ENCODE results near the gene ARFGEF3.

ARFGEF3 gene

GRCh38 chr6:138160329-138161087, 1.2 kb upstream of the ARFGEF3 start:
- Histone ChIP-seq H3K9ac (ENCODE audit: insufficient read length) (no peak overlapping the region), H3K36me3 (ENCODE audit: insufficient read depth, low read length) (no peaks in the 10 kb centered on the region)
- no peak for DNase-seq (ENCODE audit: low read depth, low spot score)

GRCh38 chr6:138161088-138161337, 726 bp upstream of the ARFGEF3 start:
- TF ChIP-seq FOXP2 (optimal IDR thresholded peaks at IDR 0.05; ENCODE audit: control extremely low read depth, extremely low read length, insufficient read depth) (no peak), POLR2AphosphoS5 (IDR thresholded peaks at IDR 0.05; ENCODE audit: borderline replicate concordance, low read depth, low read length) (no peak), EZH2 (IDR thresholded peaks at IDR 0.05) (no peak)
- no peak for DNase-seq (ENCODE audit: low read depth, low spot score)
- Histone ChIP-seq H3K9ac (ENCODE audit: insufficient read length) (no peak overlapping the region), H3K4me3 (peak overlapping the region; percentile 76), H3K9me3 (ENCODE audit: low read depth, low read length) (no peaks in the 10 kb centered on the region), H3K27ac (no peak overlapping the region), H3K36me3 (ENCODE audit: insufficient read depth, low read length) (no peaks in the 10 kb centered on the region)

More at GRCh38 chr6:138160329-138161087, 1.2 kb upstream of the ARFGEF3 start:
- no peak overlapping the region for H3K4me3 ChIP-seq
- no peaks in the 10 kb centered on the region for H3K9me3 ChIP-seq (ENCODE audit: low read depth, low read length)
- TF ChIP-seq POLR2AphosphoS5 (IDR thresholded peaks at IDR 0.05; ENCODE audit: borderline replicate concordance, low read depth, low read length) (no peak), FOXP2 (optimal IDR thresholded peaks at IDR 0.05; ENCODE audit: control extremely low read depth, extremely low read length, insufficient read depth) (no peak), EZH2 (IDR thresholded peaks at IDR 0.05) (no peak)
- no peak overlapping the region for H3K27ac ChIP-seq

GRCh38 chr6:138162111-138162954, 594 bp downstream of the ARFGEF3 start:
- H3K36me3 ChIP-seq (ENCODE audit: insufficient read depth, low read length), result no peaks in the 10 kb centered on the region
- H3K9me3 ChIP-seq (ENCODE audit: low read depth, low read length), result no peaks in the 10 kb centered on the region
- DNase-seq (ENCODE audit: low read depth, low spot score), result no peak
- H3K27ac ChIP-seq, result no peak overlapping the region
- H3K4me3 ChIP-seq, result peak overlapping the region; percentile 81
- no peak overlapping the region for H3K9ac ChIP-seq (ENCODE audit: insufficient read length)
- TF ChIP-seq FOXP2 (optimal IDR thresholded peaks at IDR 0.05; ENCODE audit: control extremely low read depth, extremely low read length, insufficient read depth) (no peak), POLR2AphosphoS5 (IDR thresholded peaks at IDR 0.05; ENCODE audit: borderline replicate concordance, low read depth, low read length) (no peak), EZH2 (IDR thresholded peaks at IDR 0.05) (peak; percentile 42)

GRCh38 chr6:138162955-138163575, 1.3 kb downstream of the ARFGEF3 start:
- Histone ChIP-seq H3K9ac (ENCODE audit: insufficient read length) (no peak overlapping the region), H3K4me3 (peak overlapping the region; percentile 81; the same call in 1 of the 2 replicates)

GRCh38 chr6:138175596-138175995, 13.9 kb downstream of the ARFGEF3 start:
- no peak for TF ChIP-seq POLR2AphosphoS5 (IDR thresholded peaks at IDR 0.05; ENCODE audit: borderline replicate concordance, low read depth, low read length)
- no peak for TF ChIP-seq EZH2 (IDR thresholded peaks at IDR 0.05)
- no peak for TF ChIP-seq FOXP2 (optimal IDR thresholded peaks at IDR 0.05; ENCODE audit: control extremely low read depth, extremely low read length, insufficient read depth)
- Histone ChIP-seq H3K36me3 (ENCODE audit: insufficient read depth, low read length) (no peaks in the 10 kb centered on the region), H3K27ac (no peak overlapping the region), H3K4me3 (no peak overlapping the region), H3K9ac (ENCODE audit: insufficient read length) (no peak overlapping the region), H3K9me3 (ENCODE audit: low read depth, low read length) (no peaks in the 10 kb centered on the region)
- no peak for DNase-seq (ENCODE audit: low read depth, low spot score)

More at GRCh38 chr6:138162955-138163575, 1.3 kb downstream of the ARFGEF3 start:
- H3K36me3 ChIP-seq (ENCODE audit: insufficient read depth, low read length), result no peaks in the 10 kb centered on the region
- TF ChIP-seq POLR2AphosphoS5 (IDR thresholded peaks at IDR 0.05; ENCODE audit: borderline replicate concordance, low read depth, low read length) (no peak), FOXP2 (optimal IDR thresholded peaks at IDR 0.05; ENCODE audit: control extremely low read depth, extremely low read length, insufficient read depth) (no peak), EZH2 (IDR thresholded peaks at IDR 0.05) (no peak)
- no peaks in the 10 kb centered on the region for H3K9me3 ChIP-seq (ENCODE audit: low read depth, low read length)
- no peak overlapping the region for H3K27ac ChIP-seq
- no peak for DNase-seq (ENCODE audit: low read depth, low spot score)

GRCh38 chr6:138176652-138177232, 15.0 kb downstream of the ARFGEF3 start:
- Histone ChIP-seq H3K4me3 (no peak overlapping the region), H3K9ac (ENCODE audit: insufficient read length) (no peak overlapping the region), H3K27ac (no peak overlapping the region), H3K36me3 (ENCODE audit: insufficient read depth, low read length) (no peaks in the 10 kb centered on the region), H3K9me3 (ENCODE audit: low read depth, low read length) (no peaks in the 10 kb centered on the region)
- no peak for TF ChIP-seq EZH2 (IDR thresholded peaks at IDR 0.05)
- no peak for TF ChIP-seq POLR2AphosphoS5 (IDR thresholded peaks at IDR 0.05; ENCODE audit: borderline replicate concordance, low read depth, low read length)
- TF ChIP-seq FOXP2 (optimal IDR thresholded peaks at IDR 0.05; ENCODE audit: control extremely low read depth, extremely low read length, insufficient read depth), result no peak
- DNase-seq (ENCODE audit: low read depth, low spot score), result no peak

GRCh38 chr6:138182939-138183789, 21.4 kb downstream of the ARFGEF3 start:
- Histone ChIP-seq H3K9ac (ENCODE audit: insufficient read length) (no peak overlapping the region), H3K4me3 (no peak overlapping the region), H3K9me3 (ENCODE audit: low read depth, low read length) (no peaks in the 10 kb centered on the region), H3K36me3 (ENCODE audit: insufficient read depth, low read length) (no peaks in the 10 kb centered on the region), H3K27ac (no peak overlapping the region)
- no peak for TF ChIP-seq FOXP2 (optimal IDR thresholded peaks at IDR 0.05; ENCODE audit: control extremely low read depth, extremely low read length, insufficient read depth)
- no peak for TF ChIP-seq POLR2AphosphoS5 (IDR thresholded peaks at IDR 0.05; ENCODE audit: borderline replicate concordance, low read depth, low read length)
- no peak for TF ChIP-seq EZH2 (IDR thresholded peaks at IDR 0.05)
- DNase-seq (ENCODE audit: low read depth, low spot score), result no peak
